ENCODE data around the gene CENPH. TPM values are rescaled to one million over a fixed set of nuclear protein-coding genes. Genes with fewer than 3 reads are reported as not detected.

CENPH gene
- polyA plus RNA-seq, 1 of the 3 experiments (the other 2 are of a cell fraction), result 14.6 TPM

GRCh38 chr5:69237877-69238276, 48.5 kb downstream of the CENPH start:
- no peak for TF ChIP-seq USF1 (IDR thresholded peaks at IDR 0.05; ENCODE audit: borderline replicate concordance, low read depth)
- TF ChIP-seq YY1 (IDR thresholded peaks at IDR 0.05; ENCODE audit: low read depth), result no peak
- no peak for TF ChIP-seq EP300 (IDR thresholded peaks at IDR 0.05; ENCODE audit: borderline replicate concordance in 1 of 2, low read depth in 1 of 2, low read length in 1 of 2)
- no peak for TF ChIP-seq FOSL2 (IDR thresholded peaks at IDR 0.05; ENCODE audit: borderline replicate concordance, low read depth)
- no peak for TF ChIP-seq SMC3 (IDR thresholded peaks at IDR 0.05; ENCODE audit: low read depth, low read length)
- no peak for TF ChIP-seq RAD21 (IDR thresholded peaks at IDR 0.05; ENCODE audit: low read length)
- TF ChIP-seq MXI1 (IDR thresholded peaks at IDR 0.05; ENCODE audit: low read depth, low read length), result no peak
- no peak for TF ChIP-seq MEF2A (IDR thresholded peaks at IDR 0.05; ENCODE audit: borderline replicate concordance, low read depth)
- no peak for TF ChIP-seq TAF1 (IDR thresholded peaks at IDR 0.05; ENCODE audit: borderline replicate concordance, low read depth, low read length)
- peak overlapping the region in 1 of 2 experiments; percentile 90; a peak in 2 of 4 replicates for H3K27ac ChIP-seq (ENCODE audit: low read depth in 2 of 2, low read length in 1 of 2)
- peak overlapping the region; percentile 50 for H3K4me2 ChIP-seq
- POLR2A ChIA-PET, result no interaction called here
- H3K9me3 ChIP-seq, result no peaks in the 10 kb centered on the region
- peaks cover 4 to 6% of the 10 kb centered on the region in 2 experiments; a peak in 2 of 4 replicates for H3K4me1 ChIP-seq (ENCODE audit: control insufficient read depth in 1 of 2, insufficient read depth in 2 of 2, low read depth in 1 of 2, low read length in 1 of 2)
- CTCF ChIA-PET, result no interaction called here
- H3K9ac ChIP-seq, result no peak overlapping the region
- peaks cover 5 to 45% of the 10 kb centered on the region in 2 experiments for H3K36me3 ChIP-seq (replicated peaks in 1 of 2; ENCODE audit: control insufficient read depth in 1 of 2, insufficient read depth in 2 of 2, low read length in 1 of 2)
- peaks cover 25% of the 10 kb centered on the region for H3F3A ChIP-seq (replicated peaks; ENCODE audit: insufficient read depth)
- no peaks in the 10 kb centered on the region for H3K9me2 ChIP-seq
- 83% methylated on average over 3 of the region's 3 CpGs for whole genome bisulfite sequencing (ENCODE audit: low lambda C conversion rate)
- H3K4me3 ChIP-seq (ENCODE audit: low read depth in 2 of 2, low read length in 1 of 2), result no peak overlapping the region
- no peaks in the 10 kb centered on the region for H3K27me3 ChIP-seq (ENCODE audit: insufficient read depth)
- peaks cover 75% of the 10 kb centered on the region for H3K79me2 ChIP-seq (ENCODE audit: insufficient read depth)
- no peaks in the 10 kb centered on the region for H4K20me1 ChIP-seq (ENCODE audit: insufficient read depth)
- H2AFZ ChIP-seq (ENCODE audit: low read depth), result no peak overlapping the region
- DNase-seq, result no peak

- Histone ChIP-seq H3K9ac (peak overlapping the region; percentile 26; the same call in 1 of the 2 replicates), H3K4me3 (ENCODE audit: low read depth in 2 of 2, low read length in 1 of 2) (peak overlapping the region in 1 of 2 experiments; percentile 31; a peak in 1 of 4 replicates), H3K9me3 (no peaks in the 10 kb centered on the region), H3K27ac (ENCODE audit: low read depth in 2 of 2, low read length in 1 of 2) (peak overlapping the region; percentile 53 to 90; a peak in 3 of 4 replicates), H2AFZ (ENCODE audit: low read depth) (no peak overlapping the region), H3F3A (replicated peaks; ENCODE audit: insufficient read depth) (peaks cover 30% of the 10 kb centered on the region), H3K9me2 (no peaks in the 10 kb centered on the region), H3K79me2 (ENCODE audit: insufficient read depth) (peaks cover 84% of the 10 kb centered on the region), H3K36me3 (replicated peaks in 1 of 2; ENCODE audit: control insufficient read depth in 1 of 2, insufficient read depth in 2 of 2, low read length in 1 of 2) (peaks cover 5 to 46% of the 10 kb centered on the region in 2 experiments), H3K4me2 (peak overlapping the region; percentile 50), H4K20me1 (ENCODE audit: insufficient read depth) (no peaks in the 10 kb centered on the region), H3K4me1 (ENCODE audit: control insufficient read depth in 1 of 2, insufficient read depth in 2 of 2, low read depth in 1 of 2, low read length in 1 of 2) (peaks cover 4 to 6% of the 10 kb centered on the region in 2 experiments; a peak in 2 of 4 replicates), H3K27me3 (ENCODE audit: insufficient read depth) (no peaks in the 10 kb centered on the region)
- DNase-seq, result no peak
- POLR2A ChIA-PET, result no interaction called here
- TF ChIP-seq REST (IDR thresholded peaks at IDR 0.05; ENCODE audit: low read depth, low read length) (no peak), POLR2AphosphoS5 (IDR thresholded peaks at IDR 0.05; ENCODE audit: low read depth, low read length) (peak; percentile 28; the same call in 1 of the 2 replicates), TCF12 (IDR thresholded peaks at IDR 0.05) (peak; percentile 69), IRF3 (IDR thresholded peaks at IDR 0.05; ENCODE audit: low read depth, low read length) (no peak), TEAD4 (IDR thresholded peaks at IDR 0.05; ENCODE audit: borderline replicate concordance, insufficient read depth) (0 out of 2 replicates have a peak, but pooled peaks have one; percentile 67), FOSL2 (IDR thresholded peaks at IDR 0.05; ENCODE audit: borderline replicate concordance, low read depth) (peak; percentile 91), FOXM1 (IDR thresholded peaks at IDR 0.05; ENCODE audit: low read depth) (peak; percentile 33; the same call in 1 of the 2 replicates), EP300 (IDR thresholded peaks at IDR 0.05; ENCODE audit: borderline replicate concordance in 1 of 2, low read depth in 1 of 2, low read length in 1 of 2) (peak in 1 of 2 experiments; percentile 64; a peak in 1 of 4 replicates), JUND (IDR thresholded peaks at IDR 0.05) (peak; percentile 94), PBX3 (IDR thresholded peaks at IDR 0.05) (peak; percentile 65; the same call in 1 of the 2 replicates), FOXJ3 (CRISPR knock-in tag; IDR thresholded peaks at IDR 0.05) (no peak)
- WGBS (ENCODE audit: low lambda C conversion rate), result 14% methylated on average over 6 of the region's 6 CpGs
- CTCF ChIA-PET, result no interaction called here
Observed at GRCh38 chr5:69238760-69239251, 49.4 kb downstream of the CENPH start.

Measured in SK-N-SH (cell line).